LHCN-M2 (cell line): ENCODE measurements around the gene ABCA10. TPM values are rescaled to one million over a fixed set of nuclear protein-coding genes. Genes with fewer than 3 reads are reported as not detected.

Experiments used
- total RNA-seq: library from RNA; depleted of rRNA; stranded (reverse); fragments of >200 nt; gene quantifications from 2 replicates; pipeline ENCODE4 v1.2.3, GENCODE V29; 2014; rRNA removed

The ABCA10 gene
- total RNA-seq, 1 experiment from 2014 or later, result not detected

Other genes starting within 250 kb of the ABCA10 start
- gene ABCA9, start 167.9 kb downstream of the ABCA10 start, total RNA-seq, result not detected in 2 replicates
- gene ABCA6, start 86.9 kb downstream of the ABCA10 start, total RNA-seq, result 0.17 and 0.38 TPM in 2 replicates
- 0.75 and 2.0 TPM in 2 replicates for gene ABCA5, start 98.3 kb upstream of the ABCA10 start, total RNA-seq
- gene MAP2K6, start 185.9 kb upstream of the ABCA10 start, total RNA-seq, result 0.06 and 0.26 TPM in 2 replicates